ENCODE measurements around the gene LAMA2.

GRCh38 chr6:129175066-129175465 is 292.1 kb downstream of the LAMA2 start:
- TF ChIP-seq SIN3A (conservative IDR thresholded peaks at IDR 0.05 in 1 of 2, IDR thresholded peaks at IDR 0.05 in 1 of 2; ENCODE audit: low read depth in 1 of 2, low read length in 2 of 2) (no peak), EZH2 (IDR thresholded peaks at IDR 0.05; ENCODE audit: low read depth, low read length, severe bottlenecking) (no peak), JUND (IDR thresholded peaks at IDR 0.05; ENCODE audit: low read length) (no peak), CREB1 (IDR thresholded peaks at IDR 0.05) (no peak), HDAC2 (IDR thresholded peaks at IDR 0.05; ENCODE audit: borderline replicate concordance in 1 of 2, low read depth in 2 of 2, low read length in 2 of 2) (no peak), CEBPB (IDR thresholded peaks at IDR 0.05; ENCODE audit: low read depth, low read length) (no peak), RXRA (IDR thresholded peaks at IDR 0.05; ENCODE audit: insufficient read depth, low read depth, low read length) (no peak), HDAC6 (IDR thresholded peaks at IDR 0.05; ENCODE audit: low read depth, low read length) (no peak), POLR2AphosphoS5 (IDR thresholded peaks at IDR 0.05; ENCODE audit: low read depth, low read length) (no peak), ZNF274 (IDR thresholded peaks at IDR 0.05; ENCODE audit: borderline replicate concordance, extremely low read depth, low read length) (no peak)
- TF ChIP-seq, protein P1, sequence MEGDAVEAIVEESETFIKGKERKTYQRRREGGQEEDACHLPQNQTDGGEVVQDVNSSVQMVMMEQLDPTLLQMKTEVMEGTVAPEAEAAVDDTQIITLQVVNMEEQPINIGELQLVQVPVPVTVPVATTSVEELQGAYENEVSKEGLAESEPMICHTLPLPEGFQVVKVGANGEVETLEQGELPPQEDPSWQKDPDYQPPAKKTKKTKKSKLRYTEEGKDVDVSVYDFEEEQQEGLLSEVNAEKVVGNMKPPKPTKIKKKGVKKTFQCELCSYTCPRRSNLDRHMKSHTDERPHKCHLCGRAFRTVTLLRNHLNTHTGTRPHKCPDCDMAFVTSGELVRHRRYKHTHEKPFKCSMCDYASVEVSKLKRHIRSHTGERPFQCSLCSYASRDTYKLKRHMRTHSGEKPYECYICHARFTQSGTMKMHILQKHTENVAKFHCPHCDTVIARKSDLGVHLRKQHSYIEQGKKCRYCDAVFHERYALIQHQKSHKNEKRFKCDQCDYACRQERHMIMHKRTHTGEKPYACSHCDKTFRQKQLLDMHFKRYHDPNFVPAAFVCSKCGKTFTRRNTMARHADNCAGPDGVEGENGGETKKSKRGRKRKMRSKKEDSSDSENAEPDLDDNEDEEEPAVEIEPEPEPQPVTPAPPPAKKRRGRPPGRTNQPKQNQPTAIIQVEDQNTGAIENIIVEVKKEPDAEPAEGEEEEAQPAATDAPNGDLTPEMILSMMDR (IDR thresholded peaks at IDR 0.05; ENCODE audit: control extremely low read depth in 1 of 3, insufficient read depth in 1 of 3, low read depth in 1 of 3, low read length in 3 of 3), result no peak
- TF ChIP-seq, protein P2, sequence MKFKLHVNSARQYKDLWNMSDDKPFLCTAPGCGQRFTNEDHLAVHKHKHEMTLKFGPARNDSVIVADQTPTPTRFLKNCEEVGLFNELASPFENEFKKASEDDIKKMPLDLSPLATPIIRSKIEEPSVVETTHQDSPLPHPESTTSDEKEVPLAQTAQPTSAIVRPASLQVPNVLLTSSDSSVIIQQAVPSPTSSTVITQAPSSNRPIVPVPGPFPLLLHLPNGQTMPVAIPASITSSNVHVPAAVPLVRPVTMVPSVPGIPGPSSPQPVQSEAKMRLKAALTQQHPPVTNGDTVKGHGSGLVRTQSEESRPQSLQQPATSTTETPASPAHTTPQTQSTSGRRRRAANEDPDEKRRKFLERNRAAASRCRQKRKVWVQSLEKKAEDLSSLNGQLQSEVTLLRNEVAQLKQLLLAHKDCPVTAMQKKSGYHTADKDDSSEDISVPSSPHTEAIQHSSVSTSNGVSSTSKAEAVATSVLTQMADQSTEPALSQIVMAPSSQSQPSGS (IDR thresholded peaks at IDR 0.05; ENCODE audit: low read length), result no peak
